Activated naive CD8-positive, alpha-beta T cell (primary cell): ENCODE measurements around the gene REST.

Experiments
- H3K27ac Mint-ChIP-seq: one replicate; pipeline ENCODE4 v1.8.0; 2021; ENCODE audit warnings: mixed read lengths
- H3K27me3 Mint-ChIP-seq: one replicate; pipeline ENCODE4 v1.8.0; 2021; ENCODE audit warnings: mixed read lengths
- H3K36me3 Mint-ChIP-seq: one replicate; pipeline ENCODE4 v1.8.0; 2021; ENCODE audit warnings: mixed read lengths
- H3K4me1 Mint-ChIP-seq: one replicate; pipeline ENCODE4 v1.8.0; 2021; ENCODE audit warnings: low read depth, mixed read lengths
- H3K4me3 Mint-ChIP-seq: one replicate; pipeline ENCODE4 v1.8.0; 2021; ENCODE audit warnings: mild to moderate bottlenecking, mixed read lengths
- H3K9me3 Mint-ChIP-seq: one replicate; pipeline ENCODE4 v1.8.0; 2021; ENCODE audit warnings: low read depth, mixed read lengths

The REST gene

DNA sequence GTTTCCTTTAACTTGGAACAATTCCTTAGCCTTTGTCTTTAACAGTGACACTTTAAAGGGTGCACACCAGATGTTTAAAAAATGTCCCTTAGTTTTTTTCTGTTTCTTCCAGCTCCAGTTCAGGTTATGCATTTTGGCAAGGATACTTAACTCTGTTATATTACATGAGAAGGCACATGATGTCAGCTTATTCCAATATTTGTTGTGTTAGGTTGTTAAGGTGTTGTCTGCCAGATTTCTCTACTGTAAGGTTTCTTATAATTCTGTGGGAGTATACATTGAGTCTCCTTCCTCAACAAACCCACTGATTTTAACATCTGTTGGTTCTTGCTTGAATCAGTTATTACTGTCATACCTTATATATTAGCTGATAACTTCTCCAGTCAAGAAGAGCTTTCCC is 33.3 kb downstream of the REST start:
- Mint-ChIP-seq H3K36me3 (peaks cover 11% of the 10 kb centered on the region), H3K27me3 (no peaks in the 10 kb centered on the region), H3K4me1 (peaks cover 2% of the 10 kb centered on the region), H3K9me3 (no peaks in the 10 kb centered on the region), H3K4me3 (no peak overlapping the region), H3K27ac (peak overlapping the region; percentile 11)

GRCh38 chr4:56941403-56941802 is 33.7 kb downstream of the REST start:
- H3K27me3 Mint-ChIP-seq = no peaks in the 10 kb centered on the region
- no peak overlapping the region for H3K4me3 Mint-ChIP-seq
- H3K4me1 Mint-ChIP-seq = peaks cover 2% of the 10 kb centered on the region
- H3K27ac Mint-ChIP-seq = no peak overlapping the region
- no peaks in the 10 kb centered on the region for H3K9me3 Mint-ChIP-seq
- peaks cover 11% of the 10 kb centered on the region for H3K36me3 Mint-ChIP-seq

DNA sequence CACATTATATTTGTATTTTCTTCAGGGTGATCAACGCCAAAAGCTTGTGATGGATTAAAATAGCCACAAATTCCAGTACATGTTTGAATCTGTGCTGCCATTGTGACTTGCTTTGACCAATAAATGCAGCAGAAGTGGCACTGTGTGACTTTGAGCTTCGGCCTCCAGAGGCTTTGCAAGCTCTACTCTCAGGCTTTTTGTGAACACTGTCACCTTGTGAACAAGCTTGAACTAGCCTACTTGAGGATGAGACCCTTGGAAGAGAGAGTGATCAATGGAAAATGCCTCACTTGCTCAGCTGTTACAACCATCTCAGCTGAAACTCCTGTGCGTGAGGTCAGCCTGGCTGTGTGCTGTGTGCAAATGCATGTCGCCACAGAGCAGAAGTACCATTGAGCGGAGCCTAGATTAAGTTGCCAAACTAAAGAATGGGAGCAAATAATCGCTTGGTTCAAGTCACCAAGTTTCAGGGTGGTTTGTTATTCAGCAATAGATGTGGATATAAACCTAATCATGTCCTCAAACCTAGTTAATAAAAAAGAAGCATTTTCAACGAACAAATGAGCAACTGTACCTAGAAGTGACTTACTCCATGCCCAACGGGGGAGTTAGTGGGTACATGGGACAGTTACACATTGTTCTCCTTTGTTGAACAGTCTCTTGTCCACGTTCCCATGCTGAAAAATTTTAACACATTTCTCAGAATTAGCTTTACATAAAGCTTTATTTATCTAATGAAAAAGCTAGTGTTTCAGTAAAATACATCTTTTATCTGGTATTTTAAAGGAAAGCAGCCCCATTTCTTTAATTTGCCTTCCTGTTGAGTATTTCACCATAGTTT is 46.2 kb downstream of the REST start:
- Mint-ChIP-seq H3K9me3 (no peaks in the 10 kb centered on the region), H3K4me1 (no peaks in the 10 kb centered on the region), H3K27me3 (no peaks in the 10 kb centered on the region), H3K36me3 (no peaks in the 10 kb centered on the region), H3K27ac (no peak overlapping the region), H3K4me3 (no peak overlapping the region)

- no peak overlapping the region for H3K4me3 Mint-ChIP-seq
- H3K27ac Mint-ChIP-seq = no peak overlapping the region
- H3K36me3 Mint-ChIP-seq = no peaks in the 10 kb centered on the region
- H3K27me3 Mint-ChIP-seq = no peaks in the 10 kb centered on the region
- no peaks in the 10 kb centered on the region for H3K4me1 Mint-ChIP-seq
- no peaks in the 10 kb centered on the region for H3K9me3 Mint-ChIP-seq
These were observed 50.4 kb downstream of the REST start for GRCh38 chr4:56958111-56958517.

- Mint-ChIP-seq H3K36me3 (no peaks in the 10 kb centered on the region), H3K4me1 (no peaks in the 10 kb centered on the region), H3K27ac (no peak overlapping the region), H3K27me3 (no peaks in the 10 kb centered on the region), H3K4me3 (no peak overlapping the region), H3K9me3 (no peaks in the 10 kb centered on the region)
These were observed 51.4 kb downstream of the REST start for GRCh38 chr4:56959100-56959499.

- Mint-ChIP-seq H3K27ac (peak overlapping the region; percentile 46), H3K9me3 (no peaks in the 10 kb centered on the region), H3K27me3 (no peaks in the 10 kb centered on the region), H3K4me3 (no peak overlapping the region), H3K36me3 (peaks cover 5% of the 10 kb centered on the region), H3K4me1 (no peaks in the 10 kb centered on the region)
These were observed 53.4 kb downstream of the REST start for GRCh38 chr4:56961107-56961500.

DNA sequence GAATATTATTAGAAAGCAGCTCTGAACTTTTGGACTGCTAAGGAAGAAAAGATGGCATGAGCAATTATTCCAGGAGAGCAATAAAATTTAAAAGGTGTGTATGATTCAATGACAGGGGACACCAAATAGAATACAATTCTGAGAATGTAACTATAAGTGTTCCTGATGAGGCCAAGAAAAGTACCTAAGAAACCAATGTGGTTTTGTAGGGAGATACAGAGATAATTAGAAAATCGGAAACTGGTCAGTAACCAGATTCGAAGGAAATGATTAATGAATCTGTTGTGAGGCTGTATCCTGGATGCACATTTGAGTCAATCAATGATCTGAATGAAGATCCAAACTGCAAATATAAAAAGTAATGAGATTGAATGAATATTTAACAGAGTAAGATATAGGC is 63.7 kb downstream of the REST start:
- Mint-ChIP-seq H3K9me3 (peaks cover 8% of the 10 kb centered on the region), H3K4me3 (peak overlapping the region; percentile 17), H3K27me3 (no peaks in the 10 kb centered on the region), H3K36me3 (peaks cover 26% of the 10 kb centered on the region), H3K27ac (peak overlapping the region; percentile 50), H3K4me1 (peaks cover 46% of the 10 kb centered on the region)

DNA sequence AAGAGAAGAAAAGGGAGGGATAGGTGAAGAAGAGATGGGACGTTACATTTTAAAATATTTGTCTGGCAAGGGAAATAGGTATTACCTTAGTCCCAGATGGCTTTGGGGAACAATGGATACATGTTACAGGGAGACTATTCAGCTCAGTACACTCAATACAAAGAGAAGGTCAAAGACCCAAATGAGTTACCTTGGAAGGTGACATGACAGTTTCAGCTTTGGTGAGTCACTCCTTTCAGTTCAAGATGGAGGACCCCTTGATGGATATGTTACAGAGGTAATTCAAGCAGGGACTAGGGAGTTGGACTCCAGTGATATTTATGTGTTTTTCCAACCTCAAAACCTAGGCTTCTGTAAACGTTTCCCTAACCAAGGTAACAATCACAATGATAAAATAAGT is 64.7 kb downstream of the REST start:
- H3K9me3 Mint-ChIP-seq = peaks cover 8% of the 10 kb centered on the region
- H3K4me1 Mint-ChIP-seq = peaks cover 46% of the 10 kb centered on the region
- H3K4me3 Mint-ChIP-seq = peak overlapping the region; percentile 60
- peaks cover 24% of the 10 kb centered on the region for H3K36me3 Mint-ChIP-seq
- peak overlapping the region; percentile 80 for H3K27ac Mint-ChIP-seq
- no peaks in the 10 kb centered on the region for H3K27me3 Mint-ChIP-seq

- peak overlapping the region; percentile 80 for H3K27ac Mint-ChIP-seq
- H3K4me3 Mint-ChIP-seq = peak overlapping the region; percentile 60
- peaks cover 49% of the 10 kb centered on the region for H3K4me1 Mint-ChIP-seq
- H3K9me3 Mint-ChIP-seq = peaks cover 8% of the 10 kb centered on the region
- H3K36me3 Mint-ChIP-seq = peaks cover 24% of the 10 kb centered on the region
- H3K27me3 Mint-ChIP-seq = no peaks in the 10 kb centered on the region
These were observed 65.1 kb downstream of the REST start for GRCh38 chr4:56972809-56973208.

GRCh38 chr4:56973336-56973735 is 65.6 kb downstream of the REST start:
- Mint-ChIP-seq H3K36me3 (peaks cover 24% of the 10 kb centered on the region), H3K4me1 (peaks cover 49% of the 10 kb centered on the region), H3K27ac (no peak overlapping the region), H3K4me3 (peak overlapping the region; percentile 60), H3K9me3 (peaks cover 8% of the 10 kb centered on the region), H3K27me3 (no peaks in the 10 kb centered on the region)

GRCh38 chr4:56976283-56976836 is 68.7 kb downstream of the REST start:
- Mint-ChIP-seq H3K36me3 (peaks cover 26% of the 10 kb centered on the region), H3K27me3 (no peaks in the 10 kb centered on the region), H3K4me3 (peak overlapping the region; percentile 100), H3K9me3 (peaks cover 8% of the 10 kb centered on the region), H3K4me1 (peaks cover 60% of the 10 kb centered on the region), H3K27ac (no peak overlapping the region)

GRCh38 chr4:56976837-56977320 is 69.2 kb downstream of the REST start:
- H3K9me3 Mint-ChIP-seq = peaks cover 8% of the 10 kb centered on the region
- H3K4me1 Mint-ChIP-seq = peaks cover 62% of the 10 kb centered on the region
- no peaks in the 10 kb centered on the region for H3K27me3 Mint-ChIP-seq
- H3K36me3 Mint-ChIP-seq = peaks cover 28% of the 10 kb centered on the region
- H3K27ac Mint-ChIP-seq = peak overlapping the region; percentile 97
- peak overlapping the region; percentile 100 for H3K4me3 Mint-ChIP-seq

- peaks cover 24% of the 10 kb centered on the region for H3K36me3 Mint-ChIP-seq
- H3K27me3 Mint-ChIP-seq = no peaks in the 10 kb centered on the region
- peak within 1 kb of the TSS; percentile 98 for H3K27ac Mint-ChIP-seq
- H3K4me3 Mint-ChIP-seq = peak within 1 kb of the TSS; percentile 100
- H3K4me1 Mint-ChIP-seq = peaks cover 61% of the 10 kb centered on the region
- peaks cover 8% of the 10 kb centered on the region for H3K9me3 Mint-ChIP-seq
These were observed 69.8 kb downstream of the REST start, which contains the start of gene NOA1 for GRCh38 chr4:56977321-56978012. NOA1 (minus strand) TSS chr4:56977606; CDS start chr4:56977585, 21 bp downstream.

DNA sequence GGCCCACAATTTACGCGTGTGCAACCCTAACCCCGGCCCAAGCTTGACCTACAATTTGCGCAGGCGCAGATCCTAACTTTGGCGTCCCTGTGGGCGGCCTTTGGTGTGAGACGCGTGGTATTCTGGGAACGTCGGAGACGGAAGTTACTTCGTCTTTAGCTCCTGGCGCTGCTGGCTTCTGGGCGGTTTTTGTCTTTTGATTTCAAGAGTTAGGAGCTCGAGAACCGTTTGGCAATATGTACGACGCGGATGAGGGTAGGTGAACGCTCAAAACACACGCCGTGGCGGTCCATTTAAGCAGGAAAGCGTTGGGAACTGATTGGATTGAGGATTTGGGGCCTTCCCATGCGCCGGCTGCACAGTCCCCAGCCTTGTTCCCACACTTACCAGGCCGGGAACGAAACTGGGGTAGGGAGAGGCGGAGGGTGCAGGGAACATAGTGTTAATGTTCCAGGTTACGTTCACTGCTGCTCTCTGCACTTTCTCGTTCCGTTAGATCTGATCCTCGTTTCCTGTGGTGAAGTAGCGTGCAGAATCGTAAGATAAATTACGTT is 71.1 kb downstream of the REST start, which contains the start of gene POLR2B:
TSS of gene POLR2B (plus strand) at position 147 of the 554 bp plus-strand sequence. CDS start at position 237, 90 bp downstream.
- Mint-ChIP-seq H3K4me1 (peaks cover 56% of the 10 kb centered on the region), H3K27me3 (no peaks in the 10 kb centered on the region), H3K36me3 (peaks cover 13% of the 10 kb centered on the region), H3K27ac (peak within 1 kb of the TSS; percentile 98), H3K9me3 (peaks cover 1% of the 10 kb centered on the region), H3K4me3 (peak within 1 kb of the TSS; percentile 100)
